Measurements from ENCODE around the gene SLC4A5.
A peak's percentile ranks its signal among the peaks of the same experiment; 100 is the strongest.

The SLC4A5 gene

GRCh38 chr2:74205113-74205512, 138.1 kb downstream of the SLC4A5 start:
- no peak for DNase-seq (ENCODE audit: low read depth)
- TF ChIP-seq, protein P1, sequence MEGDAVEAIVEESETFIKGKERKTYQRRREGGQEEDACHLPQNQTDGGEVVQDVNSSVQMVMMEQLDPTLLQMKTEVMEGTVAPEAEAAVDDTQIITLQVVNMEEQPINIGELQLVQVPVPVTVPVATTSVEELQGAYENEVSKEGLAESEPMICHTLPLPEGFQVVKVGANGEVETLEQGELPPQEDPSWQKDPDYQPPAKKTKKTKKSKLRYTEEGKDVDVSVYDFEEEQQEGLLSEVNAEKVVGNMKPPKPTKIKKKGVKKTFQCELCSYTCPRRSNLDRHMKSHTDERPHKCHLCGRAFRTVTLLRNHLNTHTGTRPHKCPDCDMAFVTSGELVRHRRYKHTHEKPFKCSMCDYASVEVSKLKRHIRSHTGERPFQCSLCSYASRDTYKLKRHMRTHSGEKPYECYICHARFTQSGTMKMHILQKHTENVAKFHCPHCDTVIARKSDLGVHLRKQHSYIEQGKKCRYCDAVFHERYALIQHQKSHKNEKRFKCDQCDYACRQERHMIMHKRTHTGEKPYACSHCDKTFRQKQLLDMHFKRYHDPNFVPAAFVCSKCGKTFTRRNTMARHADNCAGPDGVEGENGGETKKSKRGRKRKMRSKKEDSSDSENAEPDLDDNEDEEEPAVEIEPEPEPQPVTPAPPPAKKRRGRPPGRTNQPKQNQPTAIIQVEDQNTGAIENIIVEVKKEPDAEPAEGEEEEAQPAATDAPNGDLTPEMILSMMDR (conservative IDR thresholded peaks at IDR 0.05; ENCODE audit: control insufficient read depth, insufficient read depth, low read depth, low read length): no peak
- H3K4me3 ChIP-seq (ENCODE audit: control insufficient read depth, low read depth, low read length): no peak overlapping the region

DNA sequence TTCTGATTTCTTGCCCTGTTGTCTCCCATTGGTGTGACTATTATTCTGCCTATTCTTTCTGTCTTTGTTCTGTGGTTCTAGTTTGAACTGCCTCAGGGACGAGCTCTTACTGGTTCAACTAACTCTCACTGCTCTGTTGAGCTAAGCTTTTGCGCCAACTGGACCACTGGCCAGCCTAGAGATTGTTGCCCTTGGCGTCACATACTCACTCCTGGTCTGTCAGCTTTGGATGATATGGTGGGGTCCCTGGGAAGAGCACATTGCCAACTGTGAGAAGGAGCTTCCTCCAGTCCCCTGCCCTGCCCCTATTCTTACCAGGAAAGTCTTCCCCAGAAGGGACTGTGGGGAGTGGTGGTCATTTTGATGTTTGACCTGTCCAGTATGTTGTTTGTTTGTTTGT, 138.8 kb downstream of the SLC4A5 start:
- no peak for DNase-seq (ENCODE audit: low read depth)
- TF ChIP-seq, protein P1 (conservative IDR thresholded peaks at IDR 0.05; ENCODE audit: control insufficient read depth, insufficient read depth, low read depth, low read length): no peak
- no peak overlapping the region for H3K4me3 ChIP-seq (ENCODE audit: control insufficient read depth, low read depth, low read length)

GRCh38 chr2:74201596-74201995, 141.6 kb downstream of the SLC4A5 start:
- no peak overlapping the region for H3K4me3 ChIP-seq (ENCODE audit: control insufficient read depth, low read depth, low read length)
- TF ChIP-seq, protein P1 (conservative IDR thresholded peaks at IDR 0.05; ENCODE audit: control insufficient read depth, insufficient read depth, low read depth, low read length): no peak
- peak; percentile 94 for DNase-seq (ENCODE audit: low read depth)

DNA sequence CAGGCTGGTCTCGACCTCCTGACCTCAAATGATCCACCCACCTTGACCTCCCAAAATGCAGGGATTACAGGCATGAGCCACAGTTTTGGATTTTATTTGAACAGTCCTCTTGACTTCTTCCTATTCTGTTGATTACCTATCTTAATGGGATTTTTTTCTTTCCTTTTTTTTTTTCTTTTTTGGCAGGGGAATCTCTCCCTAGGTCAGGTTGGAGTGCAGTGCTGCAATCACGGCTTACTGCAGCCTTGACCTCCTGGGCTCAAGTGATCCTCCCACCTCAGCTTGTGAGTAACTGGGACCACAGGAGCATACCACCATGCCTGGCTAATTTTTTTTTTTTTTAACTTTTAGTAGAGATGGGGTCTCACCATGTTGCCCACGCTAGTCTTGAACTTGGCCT, 142.0 kb downstream of the SLC4A5 start:
- no peak overlapping the region for H3K4me3 ChIP-seq (ENCODE audit: control insufficient read depth, low read depth, low read length)
- no peak for DNase-seq (ENCODE audit: low read depth)

DNA sequence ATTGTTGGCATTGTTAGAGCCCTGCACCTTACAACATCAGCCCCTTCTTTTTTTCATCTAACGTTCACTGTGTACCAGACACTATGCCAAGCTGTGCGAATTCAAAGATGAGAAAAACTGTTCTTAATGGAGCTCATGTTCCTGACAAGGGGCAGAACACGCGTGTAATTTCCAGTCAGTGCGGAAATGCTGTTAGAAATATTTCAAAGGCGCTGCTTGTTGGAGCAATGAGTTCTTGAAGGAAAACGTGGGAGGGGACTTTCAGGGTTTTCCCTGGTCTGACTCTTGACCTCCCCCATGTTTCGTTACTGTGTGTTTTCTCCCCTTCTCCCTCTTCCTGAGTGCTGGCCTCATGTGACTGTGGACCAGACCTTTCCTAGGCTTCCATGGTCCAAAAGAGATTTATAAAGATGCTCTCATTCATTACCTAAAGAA, 143.3 kb downstream of the SLC4A5 start:
- TF ChIP-seq, protein P1 (conservative IDR thresholded peaks at IDR 0.05; ENCODE audit: control insufficient read depth, insufficient read depth, low read depth, low read length): no peak
- H3K4me3 ChIP-seq (ENCODE audit: control insufficient read depth, low read depth, low read length): peak overlapping the region; percentile 92
- peak; percentile 35 for DNase-seq (ENCODE audit: low read depth)

More for the DNA sequence above, 142.0 kb downstream of the SLC4A5 start:
- TF ChIP-seq, protein P1 (conservative IDR thresholded peaks at IDR 0.05; ENCODE audit: control insufficient read depth, insufficient read depth, low read depth, low read length): no peak

DNA sequence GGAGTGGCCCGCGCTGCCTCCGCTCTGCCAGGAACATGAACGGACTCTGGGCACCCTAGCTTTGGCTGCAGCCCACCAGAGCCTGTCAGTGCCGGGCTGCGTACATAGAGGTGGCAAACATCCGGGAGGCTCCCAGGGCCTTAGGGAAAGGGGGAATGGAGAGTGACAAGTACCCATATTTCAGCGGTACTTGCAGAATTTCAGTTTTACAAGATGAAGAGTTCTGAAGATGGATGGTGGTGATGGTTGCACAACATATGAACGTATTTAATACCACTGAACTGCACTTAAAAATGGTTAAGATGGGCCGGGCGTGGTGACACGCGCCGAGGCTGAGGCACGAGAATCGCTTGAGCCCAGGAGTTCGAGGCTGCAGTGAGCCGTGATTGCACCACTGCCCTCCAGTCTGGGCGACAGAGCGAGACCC, 143.9 kb downstream of the SLC4A5 start:
- peak overlapping the region; percentile 92 for H3K4me3 ChIP-seq (ENCODE audit: control insufficient read depth, low read depth, low read length)
- TF ChIP-seq, protein P1 (conservative IDR thresholded peaks at IDR 0.05; ENCODE audit: control insufficient read depth, insufficient read depth, low read depth, low read length): no peak
- peak; percentile 69 for DNase-seq (ENCODE audit: low read depth)
